Spleen (tissue), 11 donors: ENCODE measurements around the gene SH3D19. TPM values are rescaled to one million over a fixed set of nuclear protein-coding genes. Genes with fewer than 3 reads are reported as not detected.

ENCODE experiments used
- DNase-seq: peaks from one replicate; pipeline ENCODE4 v3.0.0-alpha.2; 2020
- H3K27ac ChIP-seq, 8 donors: fragments of 200-600 bp; sonication (generic) in 7 of 8; 1 replicate in 4 of 8; 2 replicates in 4 of 8; pipeline versions ENCODE4 v1.5.0 to v1.8.0; 2016 to 2021; ENCODE audit warnings: inconsistent platforms in 4 of 8, mild to moderate bottlenecking in 4 of 8, moderate library complexity in 1 of 8
- H3K27me3 ChIP-seq, 7 donors: fragments of 200-600 bp; sonication (generic) in 6 of 7; replicated peaks in 1 of 7; 1 replicate in 4 of 7; 2 replicates in 3 of 7; pipeline versions ENCODE4 v1.5.0 to v1.8.0; 2016 to 2021; ENCODE audit warnings: inconsistent platforms in 3 of 7, mild to moderate bottlenecking in 1 of 7
- H3K36me3 ChIP-seq, 6 donors: fragments of 200-600 bp; sonication (generic) in 5 of 6; 1 replicate in 4 of 6; 2 replicates in 2 of 6; pipeline versions ENCODE4 v1.5.0 to v1.8.0; 2016 to 2021; ENCODE audit warnings: inconsistent platforms in 2 of 6
- H3K4me1 ChIP-seq, 6 donors: fragments of 200-600 bp; sonication (generic) in 5 of 6; 1 replicate in 3 of 6; 2 replicates in 3 of 6; pipeline versions ENCODE4 v1.5.0 to v1.8.0; 2016 to 2021; ENCODE audit warnings: inconsistent platforms in 3 of 6
- H3K4me3 ChIP-seq, 8 donors: fragments of 200-600 bp; sonication (generic) in 7 of 8; 1 replicate in 4 of 8; 2 replicates in 4 of 8; pipeline versions ENCODE4 v1.5.0 to v1.8.0; 2016 to 2021; ENCODE audit warnings: inconsistent platforms in 4 of 8, mild to moderate bottlenecking in 4 of 8, moderate library complexity in 2 of 8
- H3K9me3 ChIP-seq, 8 donors: fragments of 200-600 bp; sonication (generic) in 7 of 8; 1 replicate in 4 of 8; 2 replicates in 4 of 8; pipeline versions ENCODE4 v1.5.0 to v1.8.0; 2016 to 2021; ENCODE audit warnings: inconsistent platforms in 4 of 8
- CTCF ChIP-seq, 11 experiments: fragments of 200-600 bp in 7 of 11; fragments of 450-650 bp in 4 of 11; sonication (generic) in 4 of 11; IDR thresholded peaks in 8 of 11; conservative IDR thresholded peaks in 3 of 11; 1 replicate in 7 of 11; 2 replicates in 4 of 11; pipeline versions ENCODE4 v1.4.0 to v1.8.0; 2016 to 2021; ENCODE audit warnings: antibody characterized with exemption in 11 of 11, inconsistent platforms in 4 of 11, mild to moderate bottlenecking in 1 of 11
- POLR2A ChIP-seq, 3 donors: fragments of 450-650 bp; IDR thresholded peaks; one replicate each; pipeline ENCODE4 v1.5.1; 2017; ENCODE audit warnings: antibody characterized with exemption in 3 of 3, mild to moderate bottlenecking in 1 of 3
- POLR2AphosphoS5 ChIP-seq, 3 donors: sonication (generic); formaldehyde crosslinking; IDR thresholded peaks; one replicate each; pipeline ENCODE4 v1.5.1; 2017; ENCODE audit warnings: antibody characterized with exemption in 3 of 3
- WGBS, 5 donors: extraction: QIAGEN DNeasy Blood & Tissue Kit in 3 of 5; methylation state at CpG; one replicate each; pipeline versions ENCODE4 v1.1.5 to v1.1.7; 2013 to 2018; 5-methylcytosine and 5-hydroxymethylcytosine counted together
- intact Hi-C: fragments of 100-400 bp; cut with DNase I; formaldehyde crosslinking; loops from one replicate; pipeline ENCODE4 v1.15.0; 2023; ENCODE audit warnings: low total_unique reads
- polyA plus RNA-seq, 3 donors: library from polyadenylated mRNA; stranded (reverse); fragments of 200-250 nt; gene quantifications; one replicate each; pipeline ENCODE4 v1.2.1, GENCODE V29; 2013
- total RNA-seq, 7 donors: library from RNA; depleted of rRNA in 3 of 7; stranded (reverse); fragments of >200 nt in 3 of 7; fragmentation: NEBNext Ultra II Directional in 4 of 7; extraction: Animal tissue kit (Norgen Biotek cat#: 25700) in 4 of 7; gene quantifications; one replicate each; pipeline versions ENCODE4 v1.1.0 to v1.2.1, GENCODE V29; 2016 to 2021
- donor health status: healthy with polysubstance abuse.
- donor health status: DM: no; HTN: no; CAD: no; lungs with moderate emphysema.
- donor health status: DM: no; HTN: no; CAD: no.
- donor health status: Bipolar disorder and iron deficiency.
- donor health status: healthy.
- donor health status: DM: no; HTN: no; CAD: no.
- donor health status: DM: yes; HTN: yes; CAD: no.

SH3D19 gene
- total and polyA plus RNA-seq, 10 donors: 3.0 to 33.3 (median 14.7) TPM

- TF ChIP-seq POLR2AphosphoS5 (IDR thresholded peaks at IDR 0.05) (no peak), POLR2A (IDR thresholded peaks at IDR 0.05) (no peak), CTCF (IDR thresholded peaks at IDR 0.05 in 8 of 11, conservative IDR thresholded peaks at IDR 0.05 in 3 of 11) (no peak)
- Histone ChIP-seq H3K9me3 (no peaks in the 10 kb centered on the region), H3K4me3 (no peak overlapping the region), H3K27ac (no peak overlapping the region), H3K36me3 (no peaks in the 10 kb centered on the region), H3K27me3 (peaks cover 0 to 7% (median 0%) of the 10 kb centered on the region in 7 donors), H3K4me1 (no peaks in the 10 kb centered on the region)
- intact Hi-C loops: loop anchor here (5.0 to 10.0 kb wide), 2 partner anchors 244 to 254 kb away; no protein-coding TSS in a partner anchor
- 88 to 97% (median 94%) methylated on average over 2 of the region's 2 CpGs for WGBS, 5 donors
- DNase-seq: no peak
These were observed 35.7 kb upstream of the SH3D19 start for GRCh38 chr4:151361126-151361525.

GRCh38 chr4:151359576-151359975, 34.2 kb upstream of the SH3D19 start:
- Histone ChIP-seq H3K9me3 (no peaks in the 10 kb centered on the region), H3K4me3 (no peak overlapping the region), H3K27me3 (peaks cover 0 to 12% (median 0%) of the 10 kb centered on the region in 7 donors), H3K4me1 (no peaks in the 10 kb centered on the region), H3K36me3 (no peaks in the 10 kb centered on the region), H3K27ac (no peak overlapping the region)
- WGBS, 5 donors: 75 to 82% (median 79%) methylated on average over 4 of the region's 4 CpGs
- intact Hi-C loops: no loop called here
- no peak for DNase-seq
- TF ChIP-seq POLR2A (IDR thresholded peaks at IDR 0.05) (no peak), POLR2AphosphoS5 (IDR thresholded peaks at IDR 0.05) (no peak), CTCF (IDR thresholded peaks at IDR 0.05 in 8 of 11, conservative IDR thresholded peaks at IDR 0.05 in 3 of 11) (no peak)

GRCh38 chr4:151358266-151358665, 32.9 kb upstream of the SH3D19 start:
- Histone ChIP-seq H3K9me3 (no peaks in the 10 kb centered on the region), H3K27me3 (peaks cover 0 to 12% (median 0%) of the 10 kb centered on the region in 7 donors), H3K4me3 (no peak overlapping the region), H3K36me3 (no peaks in the 10 kb centered on the region), H3K27ac (no peak overlapping the region), H3K4me1 (no peaks in the 10 kb centered on the region)
- no peak for TF ChIP-seq POLR2A (IDR thresholded peaks at IDR 0.05)
- no peak for TF ChIP-seq CTCF (IDR thresholded peaks at IDR 0.05 in 8 of 11, conservative IDR thresholded peaks at IDR 0.05 in 3 of 11)
- no peak for TF ChIP-seq POLR2AphosphoS5 (IDR thresholded peaks at IDR 0.05)
- no peak for DNase-seq
- intact Hi-C loops: no loop called here
- 84 to 97% (median 87%) methylated on average over 3 of the region's 3 CpGs for WGBS, 5 donors

GRCh38 chr4:151356510-151356909, 31.1 kb upstream of the SH3D19 start:
- Histone ChIP-seq H3K27ac (no peak overlapping the region), H3K4me1 (no peaks in the 10 kb centered on the region), H3K9me3 (no peaks in the 10 kb centered on the region), H3K4me3 (no peak overlapping the region), H3K36me3 (no peaks in the 10 kb centered on the region), H3K27me3 (peaks cover 0 to 12% (median 0%) of the 10 kb centered on the region in 7 donors)
- 64 to 97% (median 79%) methylated on average over 1 of the region's 1 CpG for WGBS, 5 donors
- DNase-seq: no peak
- no peak for TF ChIP-seq POLR2A (IDR thresholded peaks at IDR 0.05)
- no peak for TF ChIP-seq CTCF (IDR thresholded peaks at IDR 0.05 in 8 of 11, conservative IDR thresholded peaks at IDR 0.05 in 3 of 11)
- no peak for TF ChIP-seq POLR2AphosphoS5 (IDR thresholded peaks at IDR 0.05)
- intact Hi-C loops: no loop called here
